Fibroblast of the aortic adventitia (primary cell): Measurements from ENCODE around the gene MAML3. TPM values are rescaled to one million over a fixed set of nuclear protein-coding genes. Genes with fewer than 3 reads are reported as not detected.

Source experiments
- DNase-seq: peaks from one replicate; pipeline ENCODE4 v3.0.0-alpha.2; 2010; ENCODE audit warnings: low read depth
- H3K4me3 ChIP-seq: 2 replicates; pipeline ENCODE4 v1.5.1; 2011; ENCODE audit warnings: low read depth, mild to moderate bottlenecking, control low read depth, low read length, moderate library complexity
- total RNA-seq: library from RNA; depleted of rRNA; stranded (reverse); fragments of >200 nt; gene quantifications from 2 replicates; pipeline ENCODE4 v1.2.3, GENCODE V29; 2012; ENCODE audit warnings: low replicate concordance
- TF ChIP-seq, protein P1 (sequence below): IDR thresholded peaks from 2 replicates; pipeline ENCODE4 v1.5.1; 2011; ENCODE audit warnings: mild to moderate bottlenecking, low read length, control low read depth, inconsistent platforms; ENCODE audit not compliant: insufficient read depth

Gene MAML3
- total RNA-seq, 1 donor = 4.6 TPM

GRCh38 chr4:139876337-139876941, 277.5 kb downstream of the MAML3 start:
- TF ChIP-seq, protein P1, sequence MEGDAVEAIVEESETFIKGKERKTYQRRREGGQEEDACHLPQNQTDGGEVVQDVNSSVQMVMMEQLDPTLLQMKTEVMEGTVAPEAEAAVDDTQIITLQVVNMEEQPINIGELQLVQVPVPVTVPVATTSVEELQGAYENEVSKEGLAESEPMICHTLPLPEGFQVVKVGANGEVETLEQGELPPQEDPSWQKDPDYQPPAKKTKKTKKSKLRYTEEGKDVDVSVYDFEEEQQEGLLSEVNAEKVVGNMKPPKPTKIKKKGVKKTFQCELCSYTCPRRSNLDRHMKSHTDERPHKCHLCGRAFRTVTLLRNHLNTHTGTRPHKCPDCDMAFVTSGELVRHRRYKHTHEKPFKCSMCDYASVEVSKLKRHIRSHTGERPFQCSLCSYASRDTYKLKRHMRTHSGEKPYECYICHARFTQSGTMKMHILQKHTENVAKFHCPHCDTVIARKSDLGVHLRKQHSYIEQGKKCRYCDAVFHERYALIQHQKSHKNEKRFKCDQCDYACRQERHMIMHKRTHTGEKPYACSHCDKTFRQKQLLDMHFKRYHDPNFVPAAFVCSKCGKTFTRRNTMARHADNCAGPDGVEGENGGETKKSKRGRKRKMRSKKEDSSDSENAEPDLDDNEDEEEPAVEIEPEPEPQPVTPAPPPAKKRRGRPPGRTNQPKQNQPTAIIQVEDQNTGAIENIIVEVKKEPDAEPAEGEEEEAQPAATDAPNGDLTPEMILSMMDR = no peak
- H3K4me3 ChIP-seq = no peak overlapping the region
- DNase-seq = no peak

DNA sequence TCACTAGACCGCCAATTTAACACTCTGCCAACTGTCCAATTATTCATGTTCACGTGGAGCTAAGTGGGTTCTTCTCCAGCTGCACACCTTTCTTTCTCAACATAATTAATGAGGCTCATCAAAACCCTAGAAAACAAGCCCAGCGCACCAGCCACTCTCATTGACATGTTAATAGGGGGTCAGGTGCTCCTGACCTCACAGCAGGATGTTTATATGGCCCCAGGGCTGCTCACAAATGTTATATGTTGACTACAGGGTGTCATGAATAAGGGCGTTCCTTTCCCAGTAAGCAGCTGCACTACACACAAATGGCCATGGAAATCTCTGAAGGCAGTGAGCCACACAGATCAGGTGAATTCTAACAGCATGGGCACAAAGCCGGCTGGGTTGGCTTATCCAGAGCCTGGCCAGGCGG, 278.6 kb downstream of the MAML3 start:
- no peak overlapping the region for H3K4me3 ChIP-seq
- DNase-seq = no peak
- TF ChIP-seq, protein P1 = no peak

- TF ChIP-seq, protein P1 = no peak
- DNase-seq = peak; percentile 39
- H3K4me3 ChIP-seq = no peak overlapping the region
These were observed 280.7 kb downstream of the MAML3 start for GRCh38 chr4:139873111-139873860.

- DNase-seq = peak; percentile 91
- H3K4me3 ChIP-seq = no peak overlapping the region
These were observed 281.7 kb downstream of the MAML3 start for GRCh38 chr4:139872274-139872673.

GRCh38 chr4:139869810-139870209, 284.2 kb downstream of the MAML3 start:
- DNase-seq = no peak
- H3K4me3 ChIP-seq = no peak overlapping the region
- TF ChIP-seq, protein P1 = no peak

More at GRCh38 chr4:139872274-139872673, 281.7 kb downstream of the MAML3 start:
- TF ChIP-seq, protein P1 = no peak

DNA sequence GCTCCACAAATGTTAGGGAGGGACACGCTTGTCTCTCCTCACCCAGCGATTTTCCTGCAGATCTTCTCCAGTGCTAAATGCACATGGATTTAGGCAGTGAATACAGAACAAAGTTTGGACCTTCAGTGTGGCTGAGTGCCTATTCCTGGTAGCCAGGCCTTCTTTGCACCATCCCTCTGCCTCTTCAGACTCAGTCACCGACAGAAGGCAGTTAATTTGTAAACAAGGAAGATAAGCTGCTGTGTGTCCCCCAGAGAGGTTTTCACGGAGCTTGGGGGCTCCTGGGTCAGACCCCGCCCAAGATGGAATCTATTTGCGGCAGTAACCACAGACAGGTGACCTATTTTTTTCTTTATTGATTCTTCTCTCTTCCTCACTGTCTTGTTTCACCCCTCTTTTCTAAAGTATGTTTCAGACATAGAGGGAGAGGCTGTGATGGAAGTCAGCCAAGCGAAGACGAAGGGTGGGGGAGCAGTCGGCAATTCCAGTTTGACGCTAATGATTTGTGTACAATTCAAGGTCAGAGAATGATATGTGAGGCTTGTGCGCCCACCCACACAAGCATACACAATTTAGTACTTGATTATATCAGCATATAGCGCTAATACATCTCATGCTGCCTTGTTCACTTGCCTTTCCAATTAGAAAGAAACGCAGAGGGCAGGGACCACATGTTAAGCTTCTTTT, 287.6 kb downstream of the MAML3 start:
- TF ChIP-seq, protein P1 = no peak
- H3K4me3 ChIP-seq = no peak overlapping the region
- no peak for DNase-seq
